Measurements from ENCODE around the gene DSG2.
A peak's percentile ranks its signal among the peaks of the same experiment; 100 is the strongest.
"Not testable (repeated sequence)": the region's sequence is repeated elsewhere in the genome, so short reads cannot be mapped to it uniquely, and the experiment has no call there.

The DSG2 gene

DNA sequence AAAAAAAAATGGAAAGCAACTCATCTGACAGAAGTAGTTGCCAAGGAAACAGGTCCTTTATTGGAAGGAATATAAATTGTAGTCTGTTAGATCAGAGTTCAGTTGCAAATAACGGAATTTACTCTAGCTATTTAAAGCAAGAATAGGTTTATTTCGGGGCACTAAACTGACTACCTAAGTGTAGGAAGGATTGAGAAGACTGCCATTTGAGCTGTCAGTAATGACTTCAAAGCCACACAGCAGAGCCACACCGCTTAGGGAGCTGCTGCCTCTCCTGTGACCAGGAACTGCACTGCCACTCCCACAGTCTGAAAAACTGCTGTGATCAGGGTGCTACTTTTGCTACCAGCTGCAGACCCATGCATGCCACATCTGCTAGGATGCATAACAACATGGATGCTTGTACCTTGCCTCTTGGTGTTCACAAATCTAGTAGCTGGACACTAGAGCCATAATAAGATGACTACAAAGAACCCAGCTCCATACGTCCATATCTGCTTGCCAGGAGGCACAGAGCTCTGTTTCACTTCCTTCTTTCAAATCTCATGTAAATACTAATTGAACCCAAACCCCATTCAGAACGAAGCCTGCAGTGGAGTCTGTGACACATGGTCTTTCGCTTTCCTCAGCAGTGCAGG is 2.2 kb downstream of the DSG2 start:
- no peak for DNase-seq (ENCODE audit: low spot score)

DNA sequence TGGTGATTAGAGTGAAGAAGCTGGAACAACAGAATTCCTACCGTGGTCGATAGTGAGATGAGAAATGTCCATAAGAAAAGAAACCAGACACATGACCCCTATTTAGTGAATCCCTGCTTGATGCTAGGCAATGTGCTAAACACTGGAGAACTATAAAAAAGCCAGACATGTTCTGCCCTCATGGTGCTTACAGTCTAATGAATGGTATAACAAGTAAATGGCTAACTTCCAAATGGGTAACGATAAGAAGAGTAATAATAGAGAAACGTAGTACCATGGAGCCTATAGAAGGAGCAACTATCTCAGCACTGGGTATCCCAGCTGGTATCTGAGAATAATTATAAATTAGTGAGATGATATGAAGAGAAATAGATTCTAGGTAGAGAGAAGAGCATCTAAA is 5.0 kb downstream of the DSG2 start:
- DNase-seq (ENCODE audit: low spot score), result no peak

DNA sequence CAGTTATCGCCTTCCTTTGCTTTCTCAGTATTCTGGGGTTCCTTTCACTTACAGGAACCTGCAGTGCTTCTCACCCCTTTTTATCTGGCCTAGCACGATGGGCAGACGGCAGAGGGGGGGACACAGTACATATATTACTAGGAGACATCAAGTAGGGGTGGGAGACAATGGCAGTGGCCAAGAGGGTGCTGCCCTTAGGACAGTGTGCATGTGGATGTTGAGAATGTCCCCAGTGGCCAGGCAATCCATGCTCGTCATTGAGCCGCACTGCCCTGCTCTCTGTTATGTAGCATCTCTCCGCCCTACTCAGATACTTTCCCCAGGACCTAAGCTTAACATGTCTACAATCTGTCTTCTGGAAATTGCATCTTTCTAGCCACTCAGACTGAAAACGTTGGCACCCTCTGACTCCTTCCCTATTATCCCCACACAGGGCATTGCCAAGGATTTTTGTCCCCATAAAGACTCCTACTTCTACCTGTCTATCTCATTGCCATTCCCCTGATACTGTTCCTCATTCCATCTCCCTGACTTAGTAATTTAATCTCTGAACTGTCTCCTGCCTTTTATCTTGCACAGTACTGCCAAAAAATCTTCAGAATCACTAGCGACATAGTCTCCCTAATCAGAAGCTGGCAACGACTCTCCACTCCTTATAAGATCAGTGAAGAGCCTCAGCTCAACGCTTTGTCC is 6.6 kb downstream of the DSG2 start:
- no peak for DNase-seq (ENCODE audit: low spot score)

DNA sequence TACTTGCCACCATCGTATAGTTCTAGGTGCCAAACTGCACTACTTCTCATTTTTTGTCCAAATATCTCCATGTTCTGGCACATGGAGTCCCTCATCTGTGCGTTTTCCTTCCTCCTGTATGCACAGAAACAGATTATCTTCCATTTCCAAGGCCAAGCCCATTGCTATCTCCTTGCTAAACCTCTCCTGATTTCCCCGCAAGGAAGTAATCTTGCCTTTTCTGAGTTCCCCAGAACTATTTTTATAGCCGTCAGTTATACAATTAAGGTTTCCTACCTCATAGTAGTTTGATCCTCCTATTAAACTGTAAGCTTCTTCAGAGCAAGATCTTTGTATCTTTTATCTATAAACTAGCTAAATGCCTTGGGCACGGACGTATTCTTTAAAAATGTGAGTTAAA is 7.2 kb downstream of the DSG2 start:
- DNase-seq (ENCODE audit: low spot score), result no peak

DNA sequence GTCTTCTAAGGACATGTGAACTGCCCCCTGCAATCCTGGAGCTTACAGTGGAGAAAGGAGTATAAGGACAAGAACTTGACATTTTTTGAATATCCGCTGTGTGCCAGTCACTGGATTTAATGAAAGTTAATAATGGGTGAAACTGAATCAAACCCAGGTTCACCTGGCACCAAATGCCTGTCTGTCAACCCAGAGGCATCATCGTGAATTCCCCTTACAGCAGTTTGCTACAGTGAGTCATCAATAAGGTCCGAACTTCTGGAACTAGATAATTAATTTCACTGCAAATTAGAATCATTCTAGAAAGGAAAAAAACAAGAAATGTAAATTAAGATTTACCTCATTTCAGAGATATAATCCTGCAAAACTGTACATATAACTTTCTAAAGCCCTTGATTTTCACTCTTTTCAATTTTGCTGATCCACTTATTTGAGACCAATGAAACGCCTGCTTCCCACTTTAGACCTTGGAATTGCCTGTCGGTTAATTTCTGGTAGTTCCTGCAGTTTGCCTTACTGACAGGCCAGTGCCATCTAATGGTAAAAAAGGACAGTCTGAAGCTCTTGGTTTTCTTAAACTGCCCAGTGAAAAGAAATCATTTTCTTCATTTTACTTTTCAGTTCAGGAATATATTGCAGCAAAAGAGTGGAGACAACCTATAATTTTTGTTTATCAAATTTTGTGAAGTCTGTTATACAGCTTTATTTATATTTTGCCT is 8.2 kb downstream of the DSG2 start:
- peak; percentile 8 for DNase-seq (ENCODE audit: low spot score)

DNA sequence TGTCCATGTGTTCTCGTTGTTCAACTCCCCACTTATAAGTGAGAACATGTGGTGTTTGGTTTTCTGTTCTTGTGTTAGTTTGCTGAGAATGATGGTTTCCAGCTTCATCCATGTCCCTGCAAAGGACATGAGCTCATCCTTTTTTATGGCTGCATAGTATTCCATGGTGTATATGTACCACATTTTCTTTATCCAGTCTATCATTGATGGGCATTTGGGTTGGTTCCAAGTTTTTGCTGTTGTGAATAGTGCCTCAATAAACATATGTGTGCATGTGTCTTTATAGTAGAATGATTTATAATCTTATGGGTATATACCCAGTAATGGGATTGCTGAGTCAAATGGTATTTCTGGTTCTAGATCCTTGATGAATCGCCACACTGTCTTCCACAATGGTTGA is 9.1 kb downstream of the DSG2 start:
- not testable (repeated sequence) for DNase-seq (ENCODE audit: low spot score)

DNA sequence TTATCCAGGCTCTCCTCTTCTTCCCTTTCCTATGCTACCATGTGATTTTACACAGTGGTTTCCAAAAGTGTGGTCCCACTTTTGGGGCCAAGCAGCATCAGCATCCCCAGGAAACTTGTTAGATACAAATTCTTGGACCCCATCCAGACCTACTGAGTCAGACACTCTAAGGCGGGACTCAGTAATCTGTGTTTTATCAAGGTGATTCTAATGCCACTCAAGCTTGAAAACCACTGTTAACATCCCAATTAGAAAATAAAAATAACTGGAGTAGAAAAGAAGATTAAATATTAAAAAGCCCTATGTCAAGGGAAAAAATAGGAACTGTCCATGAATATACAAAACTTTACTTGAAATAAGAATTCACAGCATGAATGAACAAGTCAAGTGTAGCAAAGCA is 10.8 kb downstream of the DSG2 start:
- no peak for DNase-seq (ENCODE audit: low spot score)

DNA sequence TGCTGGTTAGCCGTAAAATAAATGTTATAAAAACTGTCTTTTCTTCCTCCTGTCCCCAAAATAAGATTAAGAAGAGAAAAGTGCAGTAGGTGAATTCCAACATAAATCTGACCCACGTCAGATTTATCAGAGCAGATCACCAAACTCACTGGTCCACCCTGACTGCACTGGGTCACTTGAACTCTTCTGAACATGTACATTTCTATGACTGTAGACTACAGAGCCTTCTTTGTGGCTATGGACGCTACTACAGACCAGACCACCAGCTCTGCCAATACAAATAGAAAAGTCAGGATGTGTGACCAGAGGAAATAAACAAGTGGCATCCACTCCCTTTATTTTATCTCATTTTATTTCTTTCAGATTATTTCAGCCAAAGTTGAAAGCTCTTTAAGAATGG is 11.6 kb downstream of the DSG2 start:
- no peak for DNase-seq (ENCODE audit: low spot score)

DNA sequence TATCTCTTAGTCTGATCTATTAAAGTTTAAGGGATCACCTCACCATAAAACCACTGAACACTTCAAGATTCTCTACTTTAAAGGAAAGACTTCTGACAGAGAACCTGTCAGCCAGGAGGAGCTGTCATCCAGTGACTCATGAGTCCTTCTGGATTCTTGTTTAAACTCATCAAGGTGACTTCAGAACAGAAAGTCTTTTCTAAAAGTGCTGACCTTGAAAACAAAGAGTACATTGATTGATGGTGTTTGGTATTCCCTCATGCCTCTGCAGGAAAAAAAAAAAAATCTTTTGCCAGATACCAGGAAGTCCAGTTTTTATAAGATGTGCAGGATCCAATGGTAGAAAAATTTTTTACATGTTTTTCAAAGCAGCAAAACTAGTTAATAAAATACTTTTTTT is 12.3 kb downstream of the DSG2 start:
- no peak for DNase-seq (ENCODE audit: low spot score)

DNA sequence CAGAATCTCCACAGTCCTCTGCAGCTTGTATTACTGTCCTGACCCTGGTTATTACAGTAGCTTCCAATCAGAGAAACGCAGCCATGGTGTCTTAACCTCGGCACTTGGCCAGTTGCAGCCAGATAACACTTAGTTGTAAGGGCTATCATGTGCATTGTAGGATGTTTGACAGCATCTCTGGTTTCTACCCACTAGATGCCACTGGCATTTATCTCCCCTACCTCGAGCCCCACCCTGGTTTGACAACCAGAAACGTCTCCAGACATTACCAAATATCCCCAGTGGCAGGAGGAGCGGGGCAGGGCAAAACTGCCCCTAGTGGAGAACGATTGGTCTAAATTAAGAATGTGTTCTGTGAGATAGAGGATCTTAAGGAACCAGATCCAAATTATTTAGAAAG is 13.1 kb downstream of the DSG2 start:
- DNase-seq (ENCODE audit: low spot score), result no peak

DNA sequence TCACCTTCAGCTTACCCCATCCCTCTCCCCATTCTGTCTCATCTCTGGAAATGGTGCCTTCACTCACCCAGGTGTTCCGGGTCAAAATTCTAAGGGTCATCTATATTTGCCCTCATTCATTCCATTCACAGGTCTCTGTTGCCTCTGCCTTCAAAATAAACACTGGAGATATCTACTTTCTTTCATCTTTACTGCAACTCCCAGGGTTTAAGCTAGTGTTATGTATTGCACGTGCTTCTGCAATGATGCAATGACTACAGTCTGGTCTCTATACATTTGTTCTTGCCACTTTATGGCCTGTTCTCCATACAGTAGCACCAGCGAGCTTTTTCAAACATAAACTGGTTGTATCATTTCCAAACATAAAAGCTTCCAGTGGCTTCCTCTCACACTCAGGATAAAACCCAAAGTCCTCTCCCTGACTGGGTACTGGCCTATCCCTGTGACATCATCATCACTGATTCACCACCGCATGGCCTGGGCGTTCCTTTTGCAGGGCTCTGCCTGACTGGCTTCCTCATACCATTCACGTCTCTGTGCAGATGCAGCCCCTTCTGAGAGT is 14.3 kb downstream of the DSG2 start:
- no peak for DNase-seq (ENCODE audit: low spot score)

DNA sequence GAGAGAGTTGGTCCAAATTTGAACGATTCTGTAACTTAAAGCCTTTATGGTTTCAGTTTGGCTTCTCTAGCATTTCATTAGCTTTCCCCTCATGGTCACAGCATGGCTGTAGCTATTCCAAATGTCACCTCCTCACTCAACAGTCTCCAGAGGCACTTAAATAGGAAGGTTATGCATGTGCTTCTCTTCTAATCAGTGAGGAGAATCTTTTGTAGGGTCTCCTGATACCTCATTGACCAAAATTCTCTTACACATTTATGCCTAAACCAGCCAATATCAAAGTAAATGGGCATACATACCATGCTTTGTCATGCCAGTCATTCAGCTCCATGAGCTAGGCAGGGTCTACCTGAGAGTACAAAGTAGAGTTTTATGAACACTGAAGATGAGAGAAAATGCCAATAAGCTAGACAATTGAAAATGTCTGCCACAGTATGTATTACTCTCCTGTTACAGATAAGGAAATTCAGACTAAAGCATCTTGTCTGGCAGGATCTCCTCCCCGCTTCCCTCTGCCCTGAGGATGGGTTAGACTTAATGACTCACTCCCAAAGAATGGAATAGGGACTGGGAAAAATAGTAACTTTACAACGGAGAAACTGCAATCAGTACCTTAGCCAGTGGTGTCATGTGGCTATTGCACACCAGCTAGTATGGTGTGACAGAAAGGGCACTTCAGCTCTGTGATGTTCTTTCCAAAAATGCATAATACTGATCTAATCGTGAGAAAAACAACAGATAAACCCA is 15.4 kb downstream of the DSG2 start:
- DNase-seq (ENCODE audit: low spot score), result no peak

DNA sequence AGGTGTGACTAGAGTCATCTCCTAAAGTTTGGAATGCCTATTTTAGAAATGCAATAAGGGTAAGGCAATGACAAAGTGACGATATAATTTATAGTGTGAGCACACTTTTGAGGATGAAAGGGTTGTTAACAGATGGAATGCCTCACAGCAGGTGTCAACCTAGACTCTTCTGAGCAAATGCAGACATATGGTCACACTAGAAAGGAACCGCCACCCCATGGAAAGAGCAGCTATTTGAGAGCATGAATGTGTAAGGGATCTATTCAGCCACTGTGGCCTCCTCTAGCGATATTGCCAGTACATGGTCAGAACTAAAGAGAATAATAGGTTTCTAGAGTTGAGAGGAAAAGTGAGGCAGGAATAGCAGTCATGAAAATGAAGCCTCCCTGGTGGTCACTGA is 18.5 kb downstream of the DSG2 start:
- DNase-seq (ENCODE audit: low spot score), result peak; percentile 71

DNA sequence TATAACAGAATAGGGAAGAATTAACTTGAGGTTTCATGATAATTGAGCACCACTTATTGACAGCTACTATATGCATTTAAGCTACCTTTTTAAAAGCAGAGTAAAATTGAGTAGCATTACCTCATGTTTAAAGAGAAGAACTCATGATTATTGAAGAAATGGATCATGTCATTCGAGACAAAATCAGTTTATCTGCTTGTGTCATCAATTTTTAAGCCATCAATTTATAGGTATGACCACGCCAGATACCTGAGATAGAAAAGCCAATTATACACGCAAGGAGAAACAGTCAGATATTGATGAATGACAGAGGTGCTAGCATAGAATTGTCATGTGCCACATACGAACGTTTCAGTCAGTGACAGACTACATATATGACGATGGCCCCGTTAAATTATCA is 28.4 kb downstream of the DSG2 start:
- DNase-seq (ENCODE audit: low spot score), result no peak

DNA sequence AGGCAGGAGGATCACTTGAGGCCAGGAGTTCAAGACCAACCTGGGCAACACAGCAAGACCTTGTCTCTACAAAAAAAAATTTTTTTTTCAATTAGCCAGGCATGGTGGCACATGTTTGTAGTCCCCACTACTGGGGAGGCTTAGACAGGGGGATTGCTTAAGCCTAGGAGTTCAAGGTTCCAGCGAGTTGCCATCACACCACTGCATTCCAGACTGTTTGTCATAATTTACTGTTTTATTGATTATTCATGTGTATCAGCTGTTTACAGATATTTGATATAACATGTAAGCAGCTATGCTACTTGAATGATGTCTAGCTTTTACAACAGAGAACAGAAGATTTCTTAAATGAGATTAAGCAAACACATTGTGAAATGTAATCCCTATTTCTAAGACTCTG is 35.3 kb downstream of the DSG2 start:
- DNase-seq (ENCODE audit: low spot score), result no peak

DNA sequence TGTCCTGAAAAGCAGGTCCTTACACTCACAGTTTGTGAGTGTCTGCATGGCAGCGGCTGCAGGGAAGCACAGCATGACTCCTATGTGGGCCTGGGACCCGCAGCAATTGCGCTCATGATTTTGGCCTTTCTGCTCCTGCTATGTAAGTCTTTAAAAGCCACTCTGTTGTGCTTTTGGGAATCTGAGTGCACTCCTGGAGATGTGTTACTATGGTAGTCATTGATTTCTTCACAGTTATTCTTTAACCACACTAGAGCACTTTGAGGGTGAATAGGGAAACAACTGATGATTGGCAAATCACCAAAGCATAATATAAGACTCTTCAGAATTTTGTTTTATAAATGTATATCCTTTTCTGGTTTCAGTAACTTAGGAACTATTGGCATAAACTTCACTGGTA is 40.9 kb downstream of the DSG2 start:
- no peak for DNase-seq (ENCODE audit: low spot score)

DNA sequence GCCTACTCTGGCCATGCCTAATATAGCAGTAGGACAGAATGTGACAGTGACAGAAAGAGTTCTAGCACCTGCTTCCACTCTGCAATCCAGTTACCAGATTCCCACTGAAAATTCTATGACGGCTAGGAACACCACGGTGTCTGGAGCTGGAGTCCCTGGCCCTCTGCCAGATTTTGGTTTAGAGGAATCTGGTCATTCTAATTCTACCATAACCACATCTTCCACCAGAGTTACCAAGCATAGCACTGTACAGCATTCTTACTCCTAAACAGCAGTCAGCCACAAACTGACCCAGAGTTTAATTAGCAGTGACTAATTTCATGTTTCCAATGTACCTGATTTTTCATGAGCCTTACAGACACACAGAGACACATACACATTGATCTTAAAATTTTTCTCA is 48.5 kb downstream of the DSG2 start:
- no peak for DNase-seq (ENCODE audit: low spot score)

DNA sequence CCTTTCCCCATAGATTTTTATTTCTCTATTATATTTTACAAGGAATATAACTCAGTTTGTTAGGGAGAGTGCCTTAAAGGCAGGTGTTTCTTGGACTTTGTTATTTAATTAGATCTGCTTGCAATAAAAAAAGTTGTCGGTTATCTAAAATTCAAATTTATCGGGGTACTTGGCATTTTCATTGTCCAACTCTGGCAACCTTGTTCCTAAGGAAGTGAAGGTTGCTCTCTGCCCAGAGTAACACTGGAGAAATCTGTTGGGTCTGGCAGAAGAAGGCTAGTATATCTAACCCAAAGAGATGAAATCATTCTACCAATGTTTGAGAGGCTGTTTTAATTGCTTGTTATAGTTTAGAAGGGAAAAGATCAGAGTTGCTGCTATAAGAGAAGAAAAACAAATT is 50.9 kb downstream of the DSG2 start:
- no peak for DNase-seq (ENCODE audit: low spot score)

DNA sequence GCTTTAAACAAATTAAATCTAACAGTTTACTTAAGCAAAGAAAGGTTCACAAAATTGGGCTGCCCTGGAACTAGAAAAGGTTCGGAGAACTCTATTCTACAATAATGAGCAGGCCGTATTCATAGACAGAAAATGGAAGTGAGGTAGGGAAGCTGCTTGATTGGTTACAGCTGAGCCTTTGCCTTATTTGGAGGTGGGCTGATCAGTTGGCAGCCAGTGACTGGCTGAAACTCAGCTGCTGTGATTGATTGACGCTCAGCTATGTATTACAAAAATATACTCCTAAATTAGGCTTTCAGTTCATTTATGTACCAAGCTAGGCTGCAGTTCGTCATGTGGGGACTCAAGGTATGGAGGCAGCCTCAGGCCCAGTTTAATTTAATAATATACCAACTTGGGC is 51.4 kb downstream of the DSG2 start:
- DNase-seq (ENCODE audit: low spot score), result no peak

DNA sequence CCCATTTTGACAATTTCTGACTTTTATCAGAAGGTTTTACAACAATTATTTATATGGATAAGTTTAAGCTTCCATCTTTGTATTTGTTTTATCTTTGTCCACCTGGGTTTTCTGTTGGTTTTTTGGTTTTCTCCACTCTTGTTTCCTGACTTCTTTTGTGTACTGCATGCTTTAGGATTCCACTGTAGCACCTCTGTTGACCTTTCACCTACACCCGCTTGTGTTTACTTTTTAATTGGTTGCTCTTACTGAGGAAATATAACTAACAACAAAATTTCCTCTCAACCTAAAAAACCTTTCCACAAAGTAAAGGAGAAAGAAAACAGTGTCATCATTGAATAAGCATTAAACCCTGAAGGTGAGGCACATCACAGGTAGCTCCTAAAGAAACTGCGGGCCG is 53.9 kb downstream of the DSG2 start:
- no peak for DNase-seq (ENCODE audit: low spot score)

DNA sequence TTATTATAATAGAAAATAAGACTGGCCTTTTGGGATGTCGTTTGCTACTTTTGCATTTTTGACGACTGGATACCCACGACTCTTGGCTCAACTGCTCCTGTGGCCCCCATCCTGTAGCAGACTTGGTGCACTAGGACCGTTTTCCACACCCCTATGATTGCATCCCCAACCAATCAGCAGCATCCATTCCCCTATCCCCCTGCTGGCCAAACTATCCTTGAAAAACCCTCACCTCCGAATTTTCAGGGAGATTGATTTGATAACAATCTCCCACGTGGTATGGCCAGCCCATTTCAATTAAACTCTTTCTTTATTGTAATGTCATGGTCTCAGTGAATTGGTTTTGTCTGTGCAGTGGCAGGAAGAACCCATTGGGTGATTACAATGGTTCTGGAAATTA is 55.8 kb downstream of the DSG2 start:
- DNase-seq (ENCODE audit: low spot score), result no peak

DNA sequence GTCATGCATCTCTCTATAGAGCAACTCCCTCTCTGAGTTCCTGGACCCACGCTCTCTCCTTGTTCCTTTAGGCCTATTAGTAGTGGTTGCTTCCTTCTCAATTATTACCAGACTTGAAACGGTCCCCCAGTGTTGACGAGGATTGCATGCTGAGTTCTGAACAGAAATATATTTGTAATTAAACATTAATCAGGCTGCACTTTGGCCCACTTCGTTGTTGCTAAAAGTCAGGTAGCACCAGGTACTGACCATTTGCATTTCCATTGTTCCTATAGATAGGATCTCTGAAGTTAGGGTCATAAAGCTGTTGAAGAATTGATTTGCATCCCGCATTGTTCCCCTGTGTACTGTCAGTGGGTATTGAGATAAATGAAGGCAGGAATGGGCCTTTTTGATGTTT is 56.8 kb downstream of the DSG2 start:
- DNase-seq (ENCODE audit: low spot score), result no peak
